HG03521 (cell line): ENCODE results near the gene MORN4.

ENCODE experiments used
- ATAC-seq: cut with Tn5 transposase; IDR thresholded peaks from one replicate; pipeline ENCODE4 v1.9.1; 2021; ENCODE audit warnings: mild to moderate bottlenecking, moderate library complexity; ENCODE audit not compliant: unreplicated experiment

MORN4 gene

GRCh38 chr10:97575127-97575668 lies 58.1 kb downstream of the MORN4 start:
- no peak for ATAC-seq

GRCh38 chr10:97574374-97575126 lies 58.8 kb downstream of the MORN4 start:
- no peak for ATAC-seq

- no peak for ATAC-seq
Observed at GRCh38 chr10:97573672-97574071, 59.6 kb downstream of the MORN4 start.

GRCh38 chr10:97573021-97573420 lies 60.3 kb downstream of the MORN4 start:
- no peak for ATAC-seq

- no peak for ATAC-seq
Observed at GRCh38 chr10:97572214-97572989, 60.9 kb downstream of the MORN4 start, which contains the start of gene ANKRD2. TSS of gene ANKRD2 (plus strand) at chr10:97572779. CDS start at chr10:97572789, 10 bp downstream.

GRCh38 chr10:97571622-97572021 lies 61.7 kb downstream of the MORN4 start:
- no peak for ATAC-seq

GRCh38 chr10:97570789-97571471 lies 62.4 kb downstream of the MORN4 start:
- no peak for ATAC-seq

GRCh38 chr10:97570146-97570788 lies 63.0 kb downstream of the MORN4 start:
- no peak for ATAC-seq

GRCh38 chr10:97567891-97568290 lies 65.4 kb downstream of the MORN4 start:
- no peak for ATAC-seq

GRCh38 chr10:97566336-97566996 lies 66.8 kb downstream of the MORN4 start:
- ATAC-seq = no peak

- ATAC-seq = no peak
Observed at GRCh38 chr10:97564776-97565175, 68.5 kb downstream of the MORN4 start.
